DMS114 treated with DMSO at 0.1 percent for 48 hours (cell line): ENCODE results near the gene AGPS.
"Not testable (repeated sequence)": the region's sequence is repeated elsewhere in the genome, so short reads cannot be mapped to it uniquely, and the experiment has no call there.

Experiments
- DNase-seq: peaks from one replicate; lab custom pipeline; 2025; ENCODE audit not compliant: unreplicated experiment; lab: John Stamatoyannopoulos, UW

AGPS gene

GRCh38 chr2:177385151-177385550 is 7.4 kb upstream of the AGPS start:
- DNase-seq: no peak

GRCh38 chr2:177391822-177392372 is 676 bp upstream of the AGPS start:
- no peak for DNase-seq

GRCh38 chr2:177393203-177393755 is 706 bp downstream of the AGPS start:
- DNase-seq: no peak

GRCh38 chr2:177393824-177394593 is 1.4 kb downstream of the AGPS start:
- no peak for DNase-seq

- no peak for DNase-seq
Measured at GRCh38 chr2:177394594-177394973, 2.0 kb downstream of the AGPS start.

- DNase-seq: no peak
Measured at GRCh38 chr2:177395351-177396065, 2.9 kb downstream of the AGPS start.

GRCh38 chr2:177396703-177397460 is 4.3 kb downstream of the AGPS start:
- DNase-seq: no peak

- no peak for DNase-seq
Measured at GRCh38 chr2:177397481-177398289, 5.1 kb downstream of the AGPS start.

- DNase-seq: no peak
Measured at GRCh38 chr2:177398290-177398683, 5.7 kb downstream of the AGPS start.

GRCh38 chr2:177398791-177399190 is 6.2 kb downstream of the AGPS start:
- DNase-seq: no peak

GRCh38 chr2:177399376-177399775 is 6.8 kb downstream of the AGPS start:
- DNase-seq: no peak

GRCh38 chr2:177400337-177400923 is 7.9 kb downstream of the AGPS start:
- no peak for DNase-seq

- no peak for DNase-seq
Measured at GRCh38 chr2:177402096-177402495, 9.5 kb downstream of the AGPS start.

- DNase-seq: no peak
Measured at GRCh38 chr2:177403838-177404237, 11.3 kb downstream of the AGPS start.

- DNase-seq: no peak
Measured at GRCh38 chr2:177404243-177404642, 11.7 kb downstream of the AGPS start.

- DNase-seq: no peak
Measured at GRCh38 chr2:177405029-177405692, 12.6 kb downstream of the AGPS start.

- no peak for DNase-seq
Measured at GRCh38 chr2:177406182-177406581, 13.6 kb downstream of the AGPS start.

- DNase-seq: no peak
Measured at GRCh38 chr2:177407031-177407430, 14.5 kb downstream of the AGPS start.

- not testable (repeated sequence) for DNase-seq
Measured at GRCh38 chr2:177410629-177411028, 18.1 kb downstream of the AGPS start.
